HUES64 (cell line): ENCODE data around the gene TRIM7.
"Not testable (repeated sequence)": the region's sequence is repeated elsewhere in the genome, so short reads cannot be mapped to it uniquely, and the experiment has no call there.

Source experiments
- H3K27ac ChIP-seq: 2 replicates; pipeline ENCODE4 v1.7.0; 2013; ENCODE audit warnings: low read depth, low read length, inconsistent platforms
- H3K27me3 ChIP-seq: 2 replicates; pipeline ENCODE4 v1.6.1; 2013; ENCODE audit warnings: mild to moderate bottlenecking, low read length; ENCODE audit not compliant: insufficient read depth
- H3K36me3 ChIP-seq: 2 replicates; pipeline ENCODE4 v1.6.1; 2013; ENCODE audit warnings: mild to moderate bottlenecking, low read length; ENCODE audit not compliant: insufficient read depth
- H3K4me1 ChIP-seq: 2 replicates; pipeline ENCODE4 v1.6.1; 2013; ENCODE audit warnings: mild to moderate bottlenecking, low read length, moderate library complexity; ENCODE audit not compliant: insufficient read depth
- H3K4me3 ChIP-seq: 2 replicates; pipeline ENCODE4 v1.5.1; 2013; ENCODE audit warnings: mild to moderate bottlenecking, low read length, moderate library complexity
- H3K9ac ChIP-seq: 2 replicates; pipeline ENCODE4 v1.6.1; 2013; ENCODE audit warnings: mild to moderate bottlenecking, low read depth, low read length
- H3K9me3 ChIP-seq: 2 replicates; pipeline ENCODE4 v1.6.1; 2013; ENCODE audit warnings: low read depth, low read length; ENCODE audit not compliant: insufficient read depth
- WGBS: fragments of 150-250, 120-280 bp; methylation state at CpG from one replicate; pipeline ENCODE4 v1.1.7; 2013; ENCODE audit warnings: missing lambda C conversion rate; 5-methylcytosine and 5-hydroxymethylcytosine counted together

TRIM7 gene

GRCh38 chr5:181219262-181220177 lies 14.5 kb upstream of the TRIM7 start:
- no peaks in the 10 kb centered on the region for H3K36me3 ChIP-seq
- WGBS = 94% methylated on average over 49 of the region's 49 CpGs
- no peak overlapping the region; the same call in 1 of the 2 replicates for H3K4me3 ChIP-seq
- no peaks in the 10 kb centered on the region; the same call in 1 of the 2 replicates for H3K4me1 ChIP-seq
- no peak overlapping the region for H3K9ac ChIP-seq
- H3K27me3 ChIP-seq = peaks cover 21% of the 10 kb centered on the region
- H3K9me3 ChIP-seq = no peaks in the 10 kb centered on the region
- H3K27ac ChIP-seq = no peak overlapping the region

GRCh38 chr5:181218795-181219124 lies 13.8 kb upstream of the TRIM7 start:
- H3K9me3 ChIP-seq = no peaks in the 10 kb centered on the region
- no peak overlapping the region for H3K9ac ChIP-seq
- peak overlapping the region; percentile 73 for H3K4me3 ChIP-seq
- no peaks in the 10 kb centered on the region for H3K36me3 ChIP-seq
- H3K4me1 ChIP-seq = no peaks in the 10 kb centered on the region
- no peak overlapping the region for H3K27ac ChIP-seq
- H3K27me3 ChIP-seq = peaks cover 21% of the 10 kb centered on the region
- 56% methylated on average over 9 of the region's 10 CpGs for whole genome bisulfite sequencing

- Histone ChIP-seq H3K36me3 (no peaks in the 10 kb centered on the region), H3K4me1 (no peaks in the 10 kb centered on the region), H3K27me3 (peaks cover 30% of the 10 kb centered on the region), H3K4me3 (peak overlapping the region; percentile 73), H3K9me3 (no peaks in the 10 kb centered on the region), H3K27ac (no peak overlapping the region), H3K9ac (no peak overlapping the region)
- 6% methylated on average over 13 of the region's 13 CpGs for WGBS
Observed at GRCh38 chr5:181217803-181218062, 12.7 kb upstream of the TRIM7 start.

DNA sequence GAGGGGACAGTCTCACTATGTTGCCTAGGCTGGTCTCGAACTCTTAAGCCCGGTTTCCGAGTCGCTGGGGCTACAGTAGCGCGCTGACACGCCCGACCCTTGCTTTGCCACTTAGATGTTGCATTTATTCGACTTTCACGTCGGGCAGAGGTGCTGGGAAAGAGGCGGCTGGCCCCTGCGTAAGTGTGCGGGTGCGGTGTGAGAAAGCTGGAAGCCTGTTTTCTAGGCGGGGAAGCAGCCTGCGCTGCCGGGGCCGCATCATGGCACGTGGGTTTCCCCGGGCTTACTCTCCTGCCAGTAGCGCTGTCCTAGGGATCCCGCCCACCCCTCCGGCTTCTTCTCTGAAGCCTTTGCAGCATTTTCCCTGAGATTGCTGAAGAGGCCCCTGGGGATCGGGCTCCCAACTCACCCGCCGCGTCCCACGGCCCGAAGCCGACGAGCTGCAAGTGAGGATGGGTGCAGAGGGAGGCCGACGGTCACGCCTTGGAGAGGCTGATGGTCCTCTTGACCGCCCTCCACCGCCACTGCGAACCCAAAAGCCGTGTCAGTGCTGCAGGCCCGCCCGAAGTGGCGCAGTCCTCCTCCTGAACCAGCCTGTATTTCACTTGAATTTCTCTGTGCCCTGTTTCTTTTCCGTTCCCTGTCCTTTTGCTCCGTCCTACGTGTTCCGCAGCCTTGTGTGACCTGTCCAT lies 12.3 kb upstream of the TRIM7 start:
- Histone ChIP-seq H3K9ac (no peak overlapping the region), H3K36me3 (no peaks in the 10 kb centered on the region), H3K4me1 (no peaks in the 10 kb centered on the region), H3K9me3 (no peaks in the 10 kb centered on the region), H3K27ac (no peak overlapping the region), H3K27me3 (peaks cover 31% of the 10 kb centered on the region), H3K4me3 (peak overlapping the region; percentile 73)
- WGBS = 1% methylated on average over 46 of the region's 46 CpGs

DNA sequence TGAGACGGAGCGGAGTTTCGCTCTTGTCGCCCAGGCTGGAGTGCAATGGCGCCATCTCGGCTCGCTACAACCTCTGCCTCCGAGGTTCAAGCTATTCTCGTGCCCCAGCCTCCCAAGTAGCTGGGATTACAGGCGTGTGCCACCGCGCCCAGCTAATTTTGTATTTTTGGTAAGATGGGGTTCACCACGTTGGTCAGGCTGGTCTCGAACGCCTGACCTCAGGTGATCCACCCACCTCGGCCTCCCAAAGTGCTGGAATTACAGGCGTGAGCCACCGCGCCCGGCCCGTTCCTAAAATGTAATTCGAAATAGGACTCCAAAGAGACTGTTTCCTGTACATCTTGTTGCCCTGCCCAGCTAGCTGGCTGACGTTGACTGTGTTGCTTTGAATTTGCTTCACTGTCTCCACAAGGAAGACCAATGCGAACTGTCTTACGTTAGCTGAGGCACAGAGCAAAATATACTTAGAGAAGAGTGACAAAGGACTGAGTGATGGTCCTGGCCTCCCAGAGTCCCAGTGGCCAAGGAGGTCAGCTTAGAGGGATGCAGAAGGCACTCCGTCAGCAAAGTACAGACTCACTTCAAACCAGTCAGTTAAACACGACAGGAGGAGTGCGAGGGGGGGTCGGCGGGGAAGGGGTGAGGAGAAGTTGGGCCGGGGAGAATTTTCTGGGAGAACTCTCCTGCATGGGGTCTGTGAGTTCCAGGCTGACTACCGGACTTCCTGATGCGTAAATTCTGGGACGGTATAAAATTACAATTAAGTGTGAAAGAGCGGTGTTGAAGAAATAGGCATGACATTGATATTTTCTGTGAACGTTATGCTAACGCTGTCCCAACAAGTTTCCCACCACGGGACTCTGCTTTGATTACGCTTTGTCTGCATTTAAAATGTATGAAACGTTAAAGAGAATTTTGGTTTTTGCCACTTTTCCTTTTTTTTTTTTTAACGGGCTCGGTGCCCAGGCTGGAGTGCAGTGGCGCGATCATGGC lies 11.3 kb upstream of the TRIM7 start:
- WGBS = 58% methylated on average over 44 of the region's 44 CpGs
- Histone ChIP-seq H3K9ac (no peak overlapping the region), H3K9me3 (no peaks in the 10 kb centered on the region), H3K27ac (no peak overlapping the region), H3K4me1 (no peaks in the 10 kb centered on the region), H3K27me3 (peaks cover 34% of the 10 kb centered on the region), H3K4me3 (peak overlapping the region; percentile 52), H3K36me3 (no peaks in the 10 kb centered on the region)

DNA sequence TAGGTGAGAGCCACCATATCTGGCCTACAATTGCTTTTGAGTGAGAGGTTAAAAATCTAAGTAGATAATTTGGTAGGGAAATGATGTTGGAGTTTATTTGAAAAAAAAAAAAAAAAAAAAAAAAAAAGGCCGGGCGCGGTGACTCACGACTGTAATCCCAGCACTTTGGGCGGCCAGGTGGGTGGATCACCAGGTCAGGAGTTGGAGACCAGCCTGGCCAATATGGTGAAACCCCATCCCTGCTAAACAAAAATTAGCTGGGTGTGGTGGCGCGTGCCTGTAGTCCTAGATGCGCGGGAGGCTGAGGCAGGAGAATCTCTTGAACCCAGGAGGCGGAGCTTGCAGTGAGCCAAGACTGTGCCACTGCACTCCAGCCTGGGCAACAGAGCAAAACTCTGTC lies 9.3 kb upstream of the TRIM7 start:
- H3K27me3 ChIP-seq = peaks cover 34% of the 10 kb centered on the region
- H3K4me1 ChIP-seq, H3K9me3 ChIP-seq, H3K36me3 ChIP-seq, H3K9ac ChIP-seq, H3K27ac ChIP-seq, H3K4me3 ChIP-seq: not testable (repeated sequence)
- WGBS = 88% methylated on average over 10 of the region's 10 CpGs

GRCh38 chr5:181212934-181213333 lies 7.9 kb upstream of the TRIM7 start:
- Histone ChIP-seq H3K9me3 (no peaks in the 10 kb centered on the region), H3K36me3 (no peaks in the 10 kb centered on the region), H3K27me3 (peaks cover 33% of the 10 kb centered on the region), H3K27ac (no peak overlapping the region), H3K4me1 (no peaks in the 10 kb centered on the region), H3K4me3 (no peak overlapping the region), H3K9ac (no peak overlapping the region)
- 47% methylated on average over 2 of the region's 2 CpGs for WGBS

GRCh38 chr5:181212080-181212479 lies 7.1 kb upstream of the TRIM7 start:
- Histone ChIP-seq H3K9me3 (no peaks in the 10 kb centered on the region), H3K27ac (no peak overlapping the region), H3K4me1 (no peaks in the 10 kb centered on the region), H3K4me3 (no peak overlapping the region), H3K9ac (no peak overlapping the region), H3K27me3 (peaks cover 25% of the 10 kb centered on the region), H3K36me3 (no peaks in the 10 kb centered on the region)
- 91% methylated on average over 6 of the region's 6 CpGs for WGBS

- Histone ChIP-seq H3K27me3 (peaks cover 22% of the 10 kb centered on the region), H3K36me3 (no peaks in the 10 kb centered on the region), H3K9ac (no peak overlapping the region), H3K27ac (no peak overlapping the region), H3K4me3 (no peak overlapping the region), H3K9me3 (no peaks in the 10 kb centered on the region), H3K4me1 (no peaks in the 10 kb centered on the region)
- WGBS = 55% methylated on average over 7 of the region's 7 CpGs
Observed at GRCh38 chr5:181211208-181211607, 6.2 kb upstream of the TRIM7 start.

- not testable (repeated sequence) for H3K36me3 ChIP-seq, H3K27ac ChIP-seq, H3K4me3 ChIP-seq, H3K9ac ChIP-seq, H3K9me3 ChIP-seq, H3K4me1 ChIP-seq
- H3K27me3 ChIP-seq = peaks cover 23% of the 10 kb centered on the region
- 78% methylated on average over 17 of the region's 17 CpGs for WGBS
Observed at GRCh38 chr5:181210698-181211097, 5.7 kb upstream of the TRIM7 start.

DNA sequence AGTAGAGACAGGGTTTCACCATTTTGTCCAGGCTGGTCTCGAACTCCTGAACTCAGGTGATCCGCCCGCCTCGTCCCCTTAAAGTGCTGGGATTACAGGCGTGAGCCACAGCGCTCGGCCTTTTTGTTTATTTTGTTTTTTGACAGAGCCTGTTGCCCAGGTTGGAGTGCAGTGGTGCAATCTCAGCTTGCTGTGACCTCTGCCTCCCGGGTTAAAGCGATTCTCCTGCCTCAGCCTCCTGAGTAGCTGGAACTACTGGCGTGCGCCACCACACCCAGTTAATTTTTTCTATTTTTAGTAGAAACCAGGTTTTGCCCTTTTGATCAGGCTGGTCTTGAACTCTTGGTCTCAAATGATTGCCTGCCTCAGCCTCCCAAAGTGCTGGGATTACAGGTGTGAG lies 5.2 kb upstream of the TRIM7 start:
- peaks cover 28% of the 10 kb centered on the region for H3K27me3 ChIP-seq
- 83% methylated on average over 11 of the region's 11 CpGs for WGBS
- not testable (repeated sequence) for H3K9me3 ChIP-seq, H3K4me3 ChIP-seq, H3K9ac ChIP-seq, H3K4me1 ChIP-seq, H3K36me3 ChIP-seq, H3K27ac ChIP-seq
